Activated CD4-positive, alpha-beta T cell treated with anti-CD3 and anti-CD28 coated beads, Interleukin-2, amount 50 U/mL, for 48 hours (primary cell): Measurements from ENCODE around the gene BEND6.
"Not testable (repeated sequence)": the region's sequence is repeated elsewhere in the genome, so short reads cannot be mapped to it uniquely, and the experiment has no call there.

Source experiments
- DNase-seq, 2 experiments: peaks; one replicate each; pipeline ENCODE4 v3.0.0-alpha.2; 2020

BEND6 gene

GRCh38 chr6:57040011-57040410 lies 85.1 kb downstream of the BEND6 start:
- no peak for DNase-seq

GRCh38 chr6:57044061-57044460 lies 89.2 kb downstream of the BEND6 start:
- DNase-seq = not testable (repeated sequence)

- DNase-seq = no peak
These were observed 89.7 kb downstream of the BEND6 start for GRCh38 chr6:57044568-57044967.

- peak; percentile 87 to 89 for DNase-seq
These were observed 91.7 kb downstream of the BEND6 start, which contains the start of gene KIAA1586 for GRCh38 chr6:57046332-57047256. Gene KIAA1586 (plus strand): TSS chr6:57046693. CDS start chr6:57046756, 63 bp downstream.

GRCh38 chr6:57047257-57047585 lies 92.3 kb downstream of the BEND6 start:
- DNase-seq = not testable (repeated sequence)

- not testable (repeated sequence) for DNase-seq
These were observed 93.0 kb downstream of the BEND6 start for GRCh38 chr6:57047859-57048258.

GRCh38 chr6:57048577-57048976 lies 93.7 kb downstream of the BEND6 start:
- DNase-seq = no peak

GRCh38 chr6:57063847-57064246 lies 108.9 kb downstream of the BEND6 start:
- DNase-seq = no peak

GRCh38 chr6:57064809-57065208 lies 109.9 kb downstream of the BEND6 start:
- no peak for DNase-seq

GRCh38 chr6:57068061-57068460 lies 113.2 kb downstream of the BEND6 start:
- DNase-seq = no peak

GRCh38 chr6:57069228-57069627 lies 114.3 kb downstream of the BEND6 start:
- DNase-seq = no peak

GRCh38 chr6:57069920-57070331 lies 115.0 kb downstream of the BEND6 start:
- no peak for DNase-seq

GRCh38 chr6:57072108-57072507 lies 117.2 kb downstream of the BEND6 start:
- no peak for DNase-seq

GRCh38 chr6:57074383-57074782 lies 119.5 kb downstream of the BEND6 start:
- no peak for DNase-seq

- DNase-seq = no peak
These were observed 120.2 kb downstream of the BEND6 start for GRCh38 chr6:57075092-57075491.
